Activated CD8-positive, alpha-beta memory T cell treated with anti-CD3 and anti-CD28 coated beads, Interleukin-2, amount 50 U/mL, for 4 hours (primary cell): ENCODE results near the gene KLF7.

Experiments used
- DNase-seq: peaks from one replicate; pipeline ENCODE4 v3.0.0-alpha.2; 2020

Gene KLF7

GRCh38 chr2:207166349-207167098, 776 bp upstream of the KLF7 start:
- DNase-seq, result peak; percentile 59

- DNase-seq, result peak; percentile 92
These were observed 246 bp upstream of the KLF7 start for GRCh38 chr2:207166039-207166348.

- no peak for DNase-seq
These were observed 1.5 kb downstream of the KLF7 start for GRCh38 chr2:207164006-207164831.

GRCh38 chr2:207163756-207164005, 2.1 kb downstream of the KLF7 start:
- no peak for DNase-seq

- DNase-seq, result no peak
These were observed 2.5 kb downstream of the KLF7 start for GRCh38 chr2:207163053-207163755.

GRCh38 chr2:207162316-207162715, 3.4 kb downstream of the KLF7 start:
- DNase-seq, result no peak

- no peak for DNase-seq
These were observed 4.3 kb downstream of the KLF7 start for GRCh38 chr2:207161247-207162123.

- DNase-seq, result no peak
These were observed 5.6 kb downstream of the KLF7 start for GRCh38 chr2:207160115-207160514.

GRCh38 chr2:207159002-207159401, 6.7 kb downstream of the KLF7 start:
- no peak for DNase-seq

GRCh38 chr2:207157731-207158130, 8.0 kb downstream of the KLF7 start:
- DNase-seq, result no peak

- DNase-seq, result no peak
These were observed 8.6 kb downstream of the KLF7 start for GRCh38 chr2:207157162-207157481.

GRCh38 chr2:207156451-207157161, 9.1 kb downstream of the KLF7 start:
- DNase-seq, result no peak

GRCh38 chr2:207155516-207156444, 10.0 kb downstream of the KLF7 start:
- no peak for DNase-seq

- no peak for DNase-seq
These were observed 10.9 kb downstream of the KLF7 start for GRCh38 chr2:207154556-207155510.

GRCh38 chr2:207153266-207153975, 12.3 kb downstream of the KLF7 start:
- DNase-seq, result no peak

- DNase-seq, result no peak
These were observed 14.7 kb downstream of the KLF7 start for GRCh38 chr2:207151048-207151447.

GRCh38 chr2:207150284-207150683, 15.5 kb downstream of the KLF7 start:
- DNase-seq, result no peak

GRCh38 chr2:207149249-207150213, 16.2 kb downstream of the KLF7 start:
- no peak for DNase-seq
